ENCODE results near the gene EFNB1.

The EFNB1 gene

DNA sequence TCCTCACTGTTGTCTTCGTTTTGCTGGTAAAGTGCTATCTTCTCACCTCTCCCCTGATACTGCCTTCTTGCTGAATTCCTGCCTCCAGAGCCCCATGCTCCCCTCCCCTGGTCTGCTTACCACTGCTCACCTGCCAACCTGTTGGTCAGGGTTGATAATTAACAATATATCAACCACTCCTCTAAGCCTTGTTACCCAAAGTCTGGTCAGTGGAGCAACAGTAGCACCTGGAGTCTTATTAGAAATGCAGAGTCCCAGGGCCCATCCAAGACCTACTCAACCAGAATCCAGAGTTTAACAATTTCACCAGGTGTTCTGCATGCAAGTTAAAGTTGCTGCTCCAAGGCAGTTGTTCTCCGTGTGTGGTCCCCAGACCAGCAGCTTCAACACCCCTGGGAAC, 55.0 kb downstream of the EFNB1 start:
- no peak for DNase-seq (ENCODE audit: low spot score)

DNA sequence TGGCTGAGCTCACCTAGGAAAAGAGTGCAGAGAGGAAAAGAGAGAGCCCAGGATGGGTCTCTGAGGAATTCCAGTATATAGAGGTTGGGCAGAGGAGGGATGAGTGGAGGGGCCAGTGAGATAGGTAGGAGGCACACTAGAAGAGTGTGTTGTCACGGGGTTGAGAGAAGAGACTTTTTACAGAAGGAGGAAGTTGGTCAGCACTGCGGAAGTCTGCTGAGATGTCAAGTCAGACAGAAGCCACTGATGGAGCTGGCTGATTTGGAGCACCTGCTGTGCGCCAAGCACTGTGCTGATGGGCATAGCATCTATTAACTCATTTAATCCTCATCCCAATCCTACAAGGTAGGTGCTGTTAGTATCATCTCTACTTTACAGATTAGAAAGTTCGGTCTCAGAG, 60.4 kb downstream of the EFNB1 start:
- peak; percentile 5 for DNase-seq (ENCODE audit: low spot score)

All from globus pallidus (tissue), 1 donor.